ENCODE data around the gene MREG. TPM values are rescaled to one million over a fixed set of nuclear protein-coding genes. Genes with fewer than 3 reads are reported as not detected.

Gene MREG
- total and polyA plus RNA-seq, 9 of the 15 experiments (the other 6 are each of a cell fraction or from before 2014, with no cell fraction given), result 0.77 to 3.8 (median 2.3) TPM

DNA sequence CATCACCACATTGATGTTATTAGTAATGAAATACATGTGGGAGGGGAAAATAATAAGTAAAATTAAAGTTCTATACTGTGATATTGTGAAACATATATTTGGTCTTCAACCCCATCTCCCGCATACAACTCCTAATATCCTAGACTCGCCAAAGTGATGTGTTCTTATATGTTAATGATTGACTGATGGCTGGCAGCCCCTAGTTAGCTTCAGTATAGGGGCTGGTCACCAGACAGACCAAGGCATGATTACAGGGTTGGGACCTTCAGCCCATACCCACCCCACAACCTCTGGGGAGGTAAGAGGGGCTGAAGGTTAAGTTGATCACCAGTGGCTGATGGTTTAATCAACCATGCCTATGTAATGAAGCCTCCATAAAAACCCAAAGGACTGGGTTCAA is 28.1 kb upstream of the MREG start:
- intact Hi-C loops (cut with micrococcal nuclease), result no loop called here
- Histone ChIP-seq H3K9me3 (replicated peaks; ENCODE audit: control insufficient read depth, insufficient read depth, low read depth, low read length) (no peaks in the 10 kb centered on the region), H3K4me1 (replicated peaks in 1 of 2; ENCODE audit: control insufficient read depth in 2 of 2, insufficient read depth in 2 of 2, low read length in 2 of 2) (no peaks in the 10 kb centered on the region; a peak in 1 of 5 replicates), H4K20me1 (replicated peaks; ENCODE audit: control insufficient read depth, insufficient read depth, low read length) (no peaks in the 10 kb centered on the region), H3K36me3 (ENCODE audit: control insufficient read depth, insufficient read depth, low read length) (no peaks in the 10 kb centered on the region), H2AFZ (ENCODE audit: low read depth, low read length) (no peak overlapping the region), H3K27me3 (ENCODE audit: control insufficient read depth in 2 of 2, insufficient read depth in 2 of 2, low read length in 2 of 2) (no peaks in the 10 kb centered on the region), H3K9me1 (ENCODE audit: control insufficient read depth, insufficient read depth, low read length) (peaks cover 3% of the 10 kb centered on the region), H3K27ac (ENCODE audit: extremely low read depth, low read depth, low read length) (no peak overlapping the region), H3K9ac (ENCODE audit: insufficient read depth in 1 of 2, low read depth in 2 of 2, low read length in 2 of 2) (no peak overlapping the region), H3K4me2 (ENCODE audit: insufficient read depth, low read length) (no peak overlapping the region), H3K4me3 (no peak overlapping the region), H3K79me2 (ENCODE audit: control insufficient read depth, insufficient read depth, low read length) (no peaks in the 10 kb centered on the region)
- no peak for DNase-seq (ENCODE audit: extremely low read depth in 1 of 4, low spot score in 3 of 4)
- ChIA-PET POLR2A (no interaction called here), CTCF (ENCODE audit: low intra/inter-chr PET ratio) (no interaction called here)
- no TSS peak for BruUV-seq (replicated peaks)
- no peak for ATAC-seq
- FAIRE-seq, result no peak
- 91% methylated on average over 2 of the region's 2 CpGs for WGBS (ENCODE audit: insufficient coverage, low coverage, missing lambda C conversion rate)
- in situ Hi-C loops (cut with MboI), result no loop called here
- no peak for TF ChIP-seq ZNF24 (IDR thresholded peaks at IDR 0.05)
- TF ChIP-seq, protein P1, sequence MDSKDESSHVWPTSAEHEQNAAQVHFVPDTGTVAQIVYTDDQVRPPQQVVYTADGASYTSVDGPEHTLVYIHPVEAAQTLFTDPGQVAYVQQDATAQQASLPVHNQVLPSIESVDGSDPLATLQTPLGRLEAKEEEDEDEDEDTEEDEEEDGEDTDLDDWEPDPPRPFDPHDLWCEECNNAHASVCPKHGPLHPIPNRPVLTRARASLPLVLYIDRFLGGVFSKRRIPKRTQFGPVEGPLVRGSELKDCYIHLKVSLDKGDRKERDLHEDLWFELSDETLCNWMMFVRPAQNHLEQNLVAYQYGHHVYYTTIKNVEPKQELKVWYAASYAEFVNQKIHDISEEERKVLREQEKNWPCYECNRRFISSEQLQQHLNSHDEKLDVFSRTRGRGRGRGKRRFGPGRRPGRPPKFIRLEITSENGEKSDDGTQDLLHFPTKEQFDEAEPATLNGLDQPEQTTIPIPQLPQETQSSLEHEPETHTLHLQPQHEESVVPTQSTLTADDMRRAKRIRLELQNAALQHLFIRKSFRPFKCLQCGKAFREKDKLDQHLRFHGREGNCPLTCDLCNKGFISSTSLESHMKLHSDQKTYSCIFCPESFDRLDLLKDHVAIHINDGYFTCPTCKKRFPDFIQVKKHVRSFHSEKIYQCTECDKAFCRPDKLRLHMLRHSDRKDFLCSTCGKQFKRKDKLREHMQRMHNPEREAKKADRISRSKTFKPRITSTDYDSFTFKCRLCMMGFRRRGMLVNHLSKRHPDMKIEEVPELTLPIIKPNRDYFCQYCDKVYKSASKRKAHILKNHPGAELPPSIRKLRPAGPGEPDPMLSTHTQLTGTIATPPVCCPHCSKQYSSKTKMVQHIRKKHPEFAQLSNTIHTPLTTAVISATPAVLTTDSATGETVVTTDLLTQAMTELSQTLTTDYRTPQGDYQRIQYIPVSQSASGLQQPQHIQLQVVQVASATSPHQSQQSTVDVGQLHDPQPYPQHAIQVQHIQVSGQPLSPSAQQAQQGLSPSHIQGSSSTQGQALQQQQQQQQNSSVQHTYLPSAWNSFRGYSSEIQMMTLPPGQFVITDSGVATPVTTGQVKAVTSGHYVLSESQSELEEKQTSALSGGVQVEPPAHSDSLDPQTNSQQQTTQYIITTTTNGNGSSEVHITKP (IDR thresholded peaks at IDR 0.05; ENCODE audit: partially characterized antibody), result no peak
- TF ChIP-seq, protein P2, sequence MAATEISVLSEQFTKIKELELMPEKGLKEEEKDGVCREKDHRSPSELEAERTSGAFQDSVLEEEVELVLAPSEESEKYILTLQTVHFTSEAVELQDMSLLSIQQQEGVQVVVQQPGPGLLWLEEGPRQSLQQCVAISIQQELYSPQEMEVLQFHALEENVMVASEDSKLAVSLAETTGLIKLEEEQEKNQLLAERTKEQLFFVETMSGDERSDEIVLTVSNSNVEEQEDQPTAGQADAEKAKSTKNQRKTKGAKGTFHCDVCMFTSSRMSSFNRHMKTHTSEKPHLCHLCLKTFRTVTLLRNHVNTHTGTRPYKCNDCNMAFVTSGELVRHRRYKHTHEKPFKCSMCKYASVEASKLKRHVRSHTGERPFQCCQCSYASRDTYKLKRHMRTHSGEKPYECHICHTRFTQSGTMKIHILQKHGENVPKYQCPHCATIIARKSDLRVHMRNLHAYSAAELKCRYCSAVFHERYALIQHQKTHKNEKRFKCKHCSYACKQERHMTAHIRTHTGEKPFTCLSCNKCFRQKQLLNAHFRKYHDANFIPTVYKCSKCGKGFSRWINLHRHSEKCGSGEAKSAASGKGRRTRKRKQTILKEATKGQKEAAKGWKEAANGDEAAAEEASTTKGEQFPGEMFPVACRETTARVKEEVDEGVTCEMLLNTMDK (IDR thresholded peaks at IDR 0.05; ENCODE audit: borderline replicate concordance, insufficient read depth, low read depth, low read length, poor library complexity, severe bottlenecking), result no peak
- no peak for TF ChIP-seq PURB (CRISPR knock-in tag; IDR thresholded peaks at IDR 0.05; ENCODE audit: low read depth)
- TF ChIP-seq ZBTB1 (CRISPR knock-in tag; IDR thresholded peaks at IDR 0.05; ENCODE audit: borderline replicate concordance, low read depth), result no peak
- no peak for TF ChIP-seq GATA2 (CRISPR knock-in tag; IDR thresholded peaks at IDR 0.05)
- no peak for TF ChIP-seq NRF1 (conservative IDR thresholded peaks at IDR 0.05 in 1 of 2, IDR thresholded peaks at IDR 0.05 in 1 of 2)
- no peak for TF ChIP-seq TRIM28 (IDR thresholded peaks at IDR 0.05)
- TF ChIP-seq, protein P3, sequence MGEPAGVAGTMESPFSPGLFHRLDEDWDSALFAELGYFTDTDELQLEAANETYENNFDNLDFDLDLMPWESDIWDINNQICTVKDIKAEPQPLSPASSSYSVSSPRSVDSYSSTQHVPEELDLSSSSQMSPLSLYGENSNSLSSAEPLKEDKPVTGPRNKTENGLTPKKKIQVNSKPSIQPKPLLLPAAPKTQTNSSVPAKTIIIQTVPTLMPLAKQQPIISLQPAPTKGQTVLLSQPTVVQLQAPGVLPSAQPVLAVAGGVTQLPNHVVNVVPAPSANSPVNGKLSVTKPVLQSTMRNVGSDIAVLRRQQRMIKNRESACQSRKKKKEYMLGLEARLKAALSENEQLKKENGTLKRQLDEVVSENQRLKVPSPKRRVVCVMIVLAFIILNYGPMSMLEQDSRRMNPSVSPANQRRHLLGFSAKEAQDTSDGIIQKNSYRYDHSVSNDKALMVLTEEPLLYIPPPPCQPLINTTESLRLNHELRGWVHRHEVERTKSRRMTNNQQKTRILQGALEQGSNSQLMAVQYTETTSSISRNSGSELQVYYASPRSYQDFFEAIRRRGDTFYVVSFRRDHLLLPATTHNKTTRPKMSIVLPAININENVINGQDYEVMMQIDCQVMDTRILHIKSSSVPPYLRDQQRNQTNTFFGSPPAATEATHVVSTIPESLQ (CRISPR knock-in tag; IDR thresholded peaks at IDR 0.05), result no peak
- TF ChIP-seq KDM4B (IDR thresholded peaks at IDR 0.05; ENCODE audit: borderline replicate concordance in 2 of 2, low read depth in 1 of 2), result no peak
- TF ChIP-seq ZNF354B (CRISPR knock-in tag; IDR thresholded peaks at IDR 0.05), result no peak
- no peak for TF ChIP-seq HNRNPUL1 (IDR thresholded peaks at IDR 0.05; ENCODE audit: low read length)
- TF ChIP-seq KDM5B (IDR thresholded peaks at IDR 0.05; ENCODE audit: insufficient replicate concordance, low read depth, low read length), result no peak
- TF ChIP-seq RBM14 (IDR thresholded peaks at IDR 0.05; ENCODE audit: borderline replicate concordance, insufficient read depth, low read depth, low read length), result no peak

All from K562 (cell line).